ENCODE measurements around the gene PRIM1. TPM values are rescaled to one million over a fixed set of nuclear protein-coding genes. Genes with fewer than 3 reads are reported as not detected.

Gene PRIM1
- total RNA-seq, 1 experiment from 2014 or later: 25.5 TPM

DNA sequence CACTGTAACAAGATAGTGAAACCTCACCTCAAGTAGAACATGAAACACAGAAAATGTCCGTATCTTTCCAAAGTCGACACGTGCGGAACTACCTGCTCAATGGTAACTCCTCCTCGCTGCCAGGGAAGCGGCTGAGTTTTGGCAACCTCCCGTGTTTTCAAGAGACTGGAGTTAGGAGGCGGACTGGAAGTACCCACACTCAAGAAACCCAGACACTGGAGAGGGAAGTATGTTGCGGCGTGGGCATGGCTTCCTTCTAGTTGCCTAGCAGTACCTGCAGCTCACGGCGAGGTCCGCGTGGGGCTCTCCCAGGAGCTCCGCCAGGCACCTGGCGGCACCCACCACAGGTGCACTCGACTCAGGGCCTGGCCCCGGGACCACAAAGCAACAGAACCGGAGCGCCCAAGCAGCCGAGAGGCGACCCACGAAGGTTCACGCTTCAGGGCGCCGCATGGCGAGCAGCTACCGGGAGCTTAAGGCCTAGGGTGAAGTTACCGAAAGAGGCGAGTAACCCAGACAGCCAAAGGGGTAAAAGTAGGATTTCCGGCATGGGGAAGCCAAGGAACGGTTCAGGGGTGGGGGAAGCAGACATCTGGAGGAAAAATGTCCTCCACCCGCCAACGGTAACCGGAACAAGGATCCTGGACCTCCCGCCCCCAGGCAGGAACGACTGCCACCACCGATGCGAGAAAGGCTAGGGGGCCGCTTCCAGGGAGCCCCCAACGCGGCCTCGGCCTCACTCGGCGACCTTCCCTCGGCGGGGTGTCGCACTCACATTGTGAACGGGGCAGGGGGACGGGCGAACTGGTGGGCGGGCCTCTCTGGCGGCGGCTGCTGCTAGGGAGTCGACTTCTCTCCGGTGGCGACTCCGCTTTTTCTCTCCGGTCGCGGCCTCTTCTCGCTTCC lies 64.6 kb downstream of the PRIM1 start:
- DNase-seq (ENCODE audit: low spot score): peak; percentile 54
- in situ Hi-C loops (cut with HindIII; ENCODE audit: low sequenced_read_pairs): no loop called here

DNA sequence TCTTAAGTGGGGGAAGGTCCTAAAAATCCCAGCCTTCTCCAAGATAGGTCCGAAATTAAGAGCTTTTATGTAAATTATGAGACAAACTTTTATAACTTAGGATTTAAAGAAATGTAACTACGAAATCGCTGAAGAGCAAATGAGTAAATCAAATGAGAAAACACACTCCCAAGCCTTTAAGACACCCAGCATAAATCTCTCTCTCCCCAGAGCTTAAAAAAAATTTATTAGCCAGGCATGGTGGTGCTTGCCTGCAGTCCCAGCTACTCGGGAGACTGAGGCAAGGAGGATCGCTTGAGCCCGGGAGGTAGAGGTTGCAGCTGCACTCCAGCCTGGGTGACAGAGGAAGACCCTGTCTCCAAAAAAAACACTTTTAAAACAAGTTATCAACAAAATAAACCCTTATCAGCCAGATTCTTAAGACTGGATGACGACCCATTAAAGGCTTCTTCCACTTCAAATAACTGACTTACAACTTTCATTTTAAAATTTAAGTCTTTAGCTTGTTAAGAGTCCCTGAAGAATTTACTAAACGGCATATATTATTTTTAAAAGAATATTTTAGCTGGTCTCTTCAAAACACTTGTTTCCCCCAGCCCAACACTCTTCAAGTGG lies 67.3 kb downstream of the PRIM1 start:
- DNase-seq (ENCODE audit: low spot score): no peak
- in situ Hi-C loops (cut with HindIII; ENCODE audit: low sequenced_read_pairs): no loop called here

DNA sequence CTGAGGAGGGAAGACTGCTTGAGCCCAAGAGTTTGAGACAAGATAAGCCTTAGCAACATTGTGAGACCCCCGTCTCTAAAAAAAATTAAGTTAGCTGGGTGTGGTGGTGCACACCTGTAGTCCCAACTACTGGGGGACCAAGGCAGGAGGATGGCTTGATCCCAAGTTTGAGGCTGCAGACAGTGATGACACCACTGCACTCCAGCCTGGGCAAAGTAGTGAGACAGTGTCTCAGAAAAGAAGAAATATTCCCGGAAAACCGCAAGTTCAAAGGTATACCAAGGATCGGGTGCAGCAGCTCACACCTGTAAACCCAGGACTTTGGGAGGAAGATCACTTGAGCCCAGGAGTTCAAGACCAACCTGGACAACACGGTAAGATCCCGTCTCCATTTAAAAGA lies 69.8 kb downstream of the PRIM1 start:
- in situ Hi-C loops (cut with HindIII; ENCODE audit: low sequenced_read_pairs): no loop called here

More for the DNA sequence above, 69.8 kb downstream of the PRIM1 start:
- DNase-seq (ENCODE audit: low spot score): no peak

Other genes starting within 250 kb of the PRIM1 start
- gene RBMS2, start 230.5 kb downstream of the PRIM1 start, total RNA-seq (2014; rRNA removed; shearing (Covaris generic)): 3.4 and 3.8 TPM in 2 replicates
- gene BAZ2A, start 122.0 kb downstream of the PRIM1 start, total RNA-seq (2014; rRNA removed; shearing (Covaris generic)): 2.9 and 7.4 TPM in 2 replicates
- gene ATP5F1B, start 106.3 kb downstream of the PRIM1 start, total RNA-seq (2014; rRNA removed; shearing (Covaris generic)): 211 and 219 TPM in 2 replicates
- 54.0 and 85.3 TPM in 2 replicates for gene PTGES3, start 64.0 kb downstream of the PRIM1 start, total RNA-seq (2014; rRNA removed; shearing (Covaris generic))
- 1,378 and 1,667 TPM in 2 replicates for gene NACA, start 27.0 kb downstream of the PRIM1 start, total RNA-seq (2014; rRNA removed; shearing (Covaris generic))
- 1.8 and 3.0 TPM in 2 replicates for gene HSD17B6, start 11.0 kb upstream of the PRIM1 start, total RNA-seq (2014; rRNA removed; shearing (Covaris generic))
- not detected in 2 replicates for gene SDR9C7, start 182.1 kb upstream of the PRIM1 start, total RNA-seq (2014; rRNA removed; shearing (Covaris generic))
- not detected in 2 replicates for gene RDH16, start 205.3 kb upstream of the PRIM1 start, total RNA-seq (2014; rRNA removed; shearing (Covaris generic))

Data from G401 (cell line).